Central memory CD8-positive, alpha-beta T cell (primary cell): ENCODE data around the gene SOBP.

Experiments used
- ATAC-seq: fragments of 150-1000 bp; cut with Tn5 transposase; replicated peaks from 2 replicates; pipeline ENCODE4 v1.10.0; 2022; ENCODE audit warnings: mild to moderate bottlenecking, moderate FRiP score, moderate number of reproducible peaks; ENCODE audit not compliant: poor library complexity, severe bottlenecking; ENCODE audit errors: extremely low read depth
- DNase-seq, 2 donors: peaks; one replicate each; pipeline ENCODE4 v3.0.0; 2021; ENCODE audit warnings: low spot score in 2 of 2
- H3K27ac Mint-ChIP-seq: one replicate; pipeline ENCODE4 v1.8.0; 2022; ENCODE audit warnings: low read depth, mild to moderate bottlenecking, moderate library complexity, mixed read lengths
- H3K27me3 Mint-ChIP-seq: one replicate; pipeline ENCODE4 v1.8.0; 2022; ENCODE audit warnings: mixed read lengths
- H3K36me3 Mint-ChIP-seq: one replicate; pipeline ENCODE4 v1.8.0; 2022; ENCODE audit warnings: mild to moderate bottlenecking, moderate library complexity, mixed read lengths; ENCODE audit not compliant: insufficient read depth
- H3K4me1 Mint-ChIP-seq: one replicate; pipeline ENCODE4 v1.8.0; 2022; ENCODE audit warnings: mixed read lengths
- H3K4me3 Mint-ChIP-seq: one replicate; pipeline ENCODE4 v1.8.0; 2022; ENCODE audit warnings: mild to moderate bottlenecking, moderate library complexity, mixed read lengths
- H3K9me3 Mint-ChIP-seq: one replicate; pipeline ENCODE4 v1.8.0; 2022; ENCODE audit warnings: mixed read lengths

SOBP gene

GRCh38 chr6:107676042-107676441 lies 186.1 kb downstream of the SOBP start:
- no peak for ATAC-seq
- H3K36me3 Mint-ChIP-seq, result no peaks in the 10 kb centered on the region
- DNase-seq, result no peak
- H3K27me3 Mint-ChIP-seq, result no peaks in the 10 kb centered on the region
- H3K27ac Mint-ChIP-seq, result no peak overlapping the region
- H3K4me1 Mint-ChIP-seq, result peaks cover 8% of the 10 kb centered on the region
- no peak overlapping the region for H3K4me3 Mint-ChIP-seq
- H3K9me3 Mint-ChIP-seq, result no peaks in the 10 kb centered on the region

- no peak overlapping the region for H3K4me3 Mint-ChIP-seq
- DNase-seq, result no peak
- no peaks in the 10 kb centered on the region for H3K9me3 Mint-ChIP-seq
- H3K36me3 Mint-ChIP-seq, result no peaks in the 10 kb centered on the region
- no peak overlapping the region for H3K27ac Mint-ChIP-seq
- no peak for ATAC-seq
- peaks cover 8% of the 10 kb centered on the region for H3K4me1 Mint-ChIP-seq
- no peaks in the 10 kb centered on the region for H3K27me3 Mint-ChIP-seq
Observed at GRCh38 chr6:107677399-107677798, 187.5 kb downstream of the SOBP start.

GRCh38 chr6:107679457-107679856 lies 189.5 kb downstream of the SOBP start:
- Mint-ChIP-seq H3K36me3 (no peaks in the 10 kb centered on the region), H3K4me3 (no peak overlapping the region), H3K9me3 (no peaks in the 10 kb centered on the region), H3K4me1 (peaks cover 8% of the 10 kb centered on the region), H3K27me3 (no peaks in the 10 kb centered on the region), H3K27ac (no peak overlapping the region)
- no peak for DNase-seq
- no peak for ATAC-seq

GRCh38 chr6:107682721-107683120 lies 192.8 kb downstream of the SOBP start:
- Mint-ChIP-seq H3K9me3 (no peaks in the 10 kb centered on the region), H3K36me3 (no peaks in the 10 kb centered on the region), H3K4me3 (no peak overlapping the region), H3K27me3 (no peaks in the 10 kb centered on the region), H3K27ac (no peak overlapping the region), H3K4me1 (no peaks in the 10 kb centered on the region)
- DNase-seq (no peak), ATAC-seq (no peak)

GRCh38 chr6:107683183-107683582 lies 193.3 kb downstream of the SOBP start:
- Mint-ChIP-seq H3K4me1 (no peaks in the 10 kb centered on the region), H3K27me3 (no peaks in the 10 kb centered on the region), H3K27ac (no peak overlapping the region), H3K4me3 (no peak overlapping the region), H3K36me3 (no peaks in the 10 kb centered on the region), H3K9me3 (no peaks in the 10 kb centered on the region)
- DNase-seq (no peak), ATAC-seq (no peak)

GRCh38 chr6:107684996-107685395 lies 195.1 kb downstream of the SOBP start:
- DNase-seq (no peak), ATAC-seq (no peak)
- H3K4me3 Mint-ChIP-seq, result no peak overlapping the region
- H3K27ac Mint-ChIP-seq, result no peak overlapping the region
- H3K4me1 Mint-ChIP-seq, result no peaks in the 10 kb centered on the region
- H3K9me3 Mint-ChIP-seq, result no peaks in the 10 kb centered on the region
- H3K36me3 Mint-ChIP-seq, result no peaks in the 10 kb centered on the region
- H3K27me3 Mint-ChIP-seq, result no peaks in the 10 kb centered on the region

GRCh38 chr6:107689190-107689589 lies 199.3 kb downstream of the SOBP start:
- Mint-ChIP-seq H3K27me3 (no peaks in the 10 kb centered on the region), H3K27ac (no peak overlapping the region), H3K4me1 (no peaks in the 10 kb centered on the region), H3K9me3 (no peaks in the 10 kb centered on the region), H3K4me3 (no peak overlapping the region), H3K36me3 (peaks cover 4% of the 10 kb centered on the region)
- DNase-seq (no peak), ATAC-seq (no peak)

GRCh38 chr6:107689951-107690642 lies 200.2 kb downstream of the SOBP start:
- DNase-seq (no peak), ATAC-seq (no peak)
- Mint-ChIP-seq H3K4me3 (no peak overlapping the region), H3K36me3 (peaks cover 5% of the 10 kb centered on the region), H3K27me3 (no peaks in the 10 kb centered on the region), H3K27ac (no peak overlapping the region), H3K4me1 (no peaks in the 10 kb centered on the region), H3K9me3 (no peaks in the 10 kb centered on the region)

GRCh38 chr6:107690643-107691061 lies 200.7 kb downstream of the SOBP start:
- H3K9me3 Mint-ChIP-seq, result no peaks in the 10 kb centered on the region
- H3K36me3 Mint-ChIP-seq, result peaks cover 5% of the 10 kb centered on the region
- H3K4me1 Mint-ChIP-seq, result no peaks in the 10 kb centered on the region
- H3K27ac Mint-ChIP-seq, result no peak overlapping the region
- DNase-seq (no peak), ATAC-seq (no peak)
- no peaks in the 10 kb centered on the region for H3K27me3 Mint-ChIP-seq
- H3K4me3 Mint-ChIP-seq, result no peak overlapping the region

- ATAC-seq (no peak), DNase-seq (no peak)
- Mint-ChIP-seq H3K4me1 (no peaks in the 10 kb centered on the region), H3K27me3 (no peaks in the 10 kb centered on the region), H3K4me3 (no peak overlapping the region), H3K9me3 (no peaks in the 10 kb centered on the region), H3K27ac (no peak overlapping the region), H3K36me3 (peaks cover 5% of the 10 kb centered on the region)
Observed at GRCh38 chr6:107691062-107691751, 201.3 kb downstream of the SOBP start.

- Mint-ChIP-seq H3K27ac (no peak overlapping the region), H3K27me3 (no peaks in the 10 kb centered on the region), H3K9me3 (no peaks in the 10 kb centered on the region), H3K4me3 (no peak overlapping the region), H3K4me1 (no peaks in the 10 kb centered on the region), H3K36me3 (peaks cover 5% of the 10 kb centered on the region)
- no peak for ATAC-seq
- DNase-seq, result no peak
Observed at GRCh38 chr6:107692351-107692750, 202.4 kb downstream of the SOBP start.

- ATAC-seq (no peak), DNase-seq (no peak)
- H3K36me3 Mint-ChIP-seq, result peaks cover 5% of the 10 kb centered on the region
- no peak overlapping the region for H3K4me3 Mint-ChIP-seq
- peaks cover 14% of the 10 kb centered on the region for H3K4me1 Mint-ChIP-seq
- no peaks in the 10 kb centered on the region for H3K27me3 Mint-ChIP-seq
- H3K27ac Mint-ChIP-seq, result no peak overlapping the region
- H3K9me3 Mint-ChIP-seq, result no peaks in the 10 kb centered on the region
Observed at GRCh38 chr6:107695061-107695720, 205.3 kb downstream of the SOBP start.

- Mint-ChIP-seq H3K27ac (no peak overlapping the region), H3K4me3 (no peak overlapping the region), H3K4me1 (peaks cover 14% of the 10 kb centered on the region), H3K27me3 (no peaks in the 10 kb centered on the region), H3K36me3 (peaks cover 3% of the 10 kb centered on the region), H3K9me3 (no peaks in the 10 kb centered on the region)
- ATAC-seq, result no peak
- DNase-seq, result no peak
Observed at GRCh38 chr6:107697682-107698081, 207.8 kb downstream of the SOBP start.
